ENCODE measurements around the gene GALNT1. TPM values are rescaled to one million over a fixed set of nuclear protein-coding genes. Genes with fewer than 3 reads are reported as not detected.

GALNT1 gene
- polyA plus RNA-seq, 1 donor (not counting 4 experiments of a cell fraction or from before 2014, with no cell fraction given), result 69.4 TPM

GRCh38 chr18:35715139-35715538 is 133.6 kb downstream of the GALNT1 start:
- no peak overlapping the region for H3K9ac ChIP-seq (ENCODE audit: control insufficient read depth, extremely low read depth, insufficient read depth, low read length)

GRCh38 chr18:35716169-35716831 is 134.8 kb downstream of the GALNT1 start:
- no peak overlapping the region for H3K4me2 ChIP-seq (ENCODE audit: control insufficient read depth, extremely low read depth, insufficient read depth, low read depth, low read length)
- H3K27ac ChIP-seq (ENCODE audit: control insufficient read depth, insufficient read depth, low read length), result no peak overlapping the region
- TF ChIP-seq CTCF (optimal IDR thresholded peaks at IDR 0.05 in 1 of 3, IDR thresholded peaks at IDR 0.05 in 1 of 3, conservative IDR thresholded peaks at IDR 0.05 in 1 of 3; ENCODE audit: extremely low read depth in 1 of 3, insufficient read depth in 2 of 3, low read length in 3 of 3) (no peak), EZH2 (IDR thresholded peaks at IDR 0.05; ENCODE audit: low read length) (no peak)
- H3K9me1 ChIP-seq (ENCODE audit: control insufficient read depth, extremely low read depth, insufficient read depth, low read length), result no peaks in the 10 kb centered on the region
- H3K79me2 ChIP-seq (ENCODE audit: control insufficient read depth, insufficient read depth, low read length), result no peaks in the 10 kb centered on the region
- peaks cover 2% of the 10 kb centered on the region for H3K27me3 ChIP-seq (ENCODE audit: control insufficient read depth, extremely low read depth, insufficient read depth, low read length)
- H4K20me1 ChIP-seq (ENCODE audit: control insufficient read depth, extremely low read depth, insufficient read depth, low read length), result no peaks in the 10 kb centered on the region
- H3K4me3 ChIP-seq (ENCODE audit: control insufficient read depth in 2 of 3, extremely low read depth in 1 of 3, insufficient read depth in 2 of 3, low read depth in 1 of 3, low read length in 3 of 3), result no peak overlapping the region
- H3K9ac ChIP-seq (ENCODE audit: control insufficient read depth, extremely low read depth, insufficient read depth, low read length), result no peak overlapping the region
- H2AFZ ChIP-seq (ENCODE audit: control insufficient read depth, low read length), result no peak overlapping the region
- FAIRE-seq (no peak), DNase-seq (ENCODE audit: low read depth, low spot score) (no peak)
- dilution Hi-C loops (cut with MboI; ENCODE audit: extremely low pct_ligation_motif_present, low sequenced_read_pairs), result no loop called here
- H3K36me3 ChIP-seq (ENCODE audit: control insufficient read depth in 2 of 2, extremely low read depth in 1 of 2, insufficient read depth in 2 of 2, low read length in 2 of 2), result no peaks in the 10 kb centered on the region
- no peaks in the 10 kb centered on the region for H3K4me1 ChIP-seq (ENCODE audit: control insufficient read depth, extremely low read depth, insufficient read depth, low read length)
- no peaks in the 10 kb centered on the region for H3K9me3 ChIP-seq (ENCODE audit: control insufficient read depth, low read depth, low read length)

More at GRCh38 chr18:35715139-35715538, 133.6 kb downstream of the GALNT1 start:
- Histone ChIP-seq H4K20me1 (ENCODE audit: control insufficient read depth, extremely low read depth, insufficient read depth, low read length) (no peaks in the 10 kb centered on the region), H3K4me1 (ENCODE audit: control insufficient read depth, extremely low read depth, insufficient read depth, low read length) (no peaks in the 10 kb centered on the region), H2AFZ (ENCODE audit: control insufficient read depth, low read length) (no peak overlapping the region), H3K27me3 (ENCODE audit: control insufficient read depth, extremely low read depth, insufficient read depth, low read length) (no peaks in the 10 kb centered on the region), H3K36me3 (ENCODE audit: control insufficient read depth in 2 of 2, extremely low read depth in 1 of 2, insufficient read depth in 2 of 2, low read length in 2 of 2) (no peaks in the 10 kb centered on the region), H3K79me2 (ENCODE audit: control insufficient read depth, insufficient read depth, low read length) (no peaks in the 10 kb centered on the region), H3K9me3 (ENCODE audit: control insufficient read depth, low read depth, low read length) (no peaks in the 10 kb centered on the region), H3K9me1 (ENCODE audit: control insufficient read depth, extremely low read depth, insufficient read depth, low read length) (no peaks in the 10 kb centered on the region), H3K27ac (ENCODE audit: control insufficient read depth, insufficient read depth, low read length) (no peak overlapping the region), H3K4me3 (ENCODE audit: control insufficient read depth in 2 of 3, extremely low read depth in 1 of 3, insufficient read depth in 2 of 3, low read depth in 1 of 3, low read length in 3 of 3) (no peak overlapping the region), H3K4me2 (ENCODE audit: control insufficient read depth, extremely low read depth, insufficient read depth, low read depth, low read length) (no peak overlapping the region)
- dilution Hi-C loops (cut with MboI; ENCODE audit: extremely low pct_ligation_motif_present, low sequenced_read_pairs), result no loop called here
- DNase-seq (ENCODE audit: low read depth, low spot score) (no peak), FAIRE-seq (no peak)
- TF ChIP-seq EZH2 (IDR thresholded peaks at IDR 0.05; ENCODE audit: low read length), result no peak

DNA sequence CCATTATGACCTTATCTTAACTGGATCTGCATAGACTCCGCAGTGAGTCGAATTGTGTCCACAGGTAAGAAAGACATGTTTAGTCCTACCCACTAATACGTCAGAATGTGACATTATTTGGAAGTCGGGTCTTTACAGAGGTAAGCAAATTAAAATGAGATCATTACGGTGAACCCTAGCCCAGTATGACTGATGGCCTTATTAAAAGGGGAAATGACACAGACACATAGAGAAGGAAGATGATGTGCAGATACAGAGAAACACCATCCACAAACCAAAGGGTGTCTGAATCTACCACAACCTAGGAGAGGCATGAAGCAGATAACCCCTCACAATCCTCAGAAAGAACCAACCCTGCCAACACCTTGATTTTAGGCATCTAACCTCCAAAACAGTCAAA is 135.6 kb downstream of the GALNT1 start:
- Histone ChIP-seq H3K4me2 (ENCODE audit: control insufficient read depth, extremely low read depth, insufficient read depth, low read depth, low read length) (no peak overlapping the region), H3K79me2 (ENCODE audit: control insufficient read depth, insufficient read depth, low read length) (no peaks in the 10 kb centered on the region), H3K27ac (ENCODE audit: control insufficient read depth, insufficient read depth, low read length) (no peak overlapping the region), H3K9me3 (ENCODE audit: control insufficient read depth, low read depth, low read length) (no peaks in the 10 kb centered on the region), H3K4me1 (ENCODE audit: control insufficient read depth, extremely low read depth, insufficient read depth, low read length) (no peaks in the 10 kb centered on the region), H3K9ac (ENCODE audit: control insufficient read depth, extremely low read depth, insufficient read depth, low read length) (no peak overlapping the region), H3K36me3 (ENCODE audit: control insufficient read depth in 2 of 2, extremely low read depth in 1 of 2, insufficient read depth in 2 of 2, low read length in 2 of 2) (no peaks in the 10 kb centered on the region), H4K20me1 (ENCODE audit: control insufficient read depth, extremely low read depth, insufficient read depth, low read length) (no peaks in the 10 kb centered on the region), H3K27me3 (ENCODE audit: control insufficient read depth, extremely low read depth, insufficient read depth, low read length) (peaks cover 6% of the 10 kb centered on the region), H2AFZ (ENCODE audit: control insufficient read depth, low read length) (no peak overlapping the region), H3K4me3 (ENCODE audit: control insufficient read depth in 2 of 3, extremely low read depth in 1 of 3, insufficient read depth in 2 of 3, low read depth in 1 of 3, low read length in 3 of 3) (no peak overlapping the region), H3K9me1 (ENCODE audit: control insufficient read depth, extremely low read depth, insufficient read depth, low read length) (no peaks in the 10 kb centered on the region)
- FAIRE-seq, result no peak
- DNase-seq (ENCODE audit: low read depth, low spot score), result no peak
- dilution Hi-C loops (cut with MboI; ENCODE audit: extremely low pct_ligation_motif_present, low sequenced_read_pairs), result no loop called here
- TF ChIP-seq CTCF (optimal IDR thresholded peaks at IDR 0.05 in 1 of 3, IDR thresholded peaks at IDR 0.05 in 1 of 3, conservative IDR thresholded peaks at IDR 0.05 in 1 of 3; ENCODE audit: extremely low read depth in 1 of 3, insufficient read depth in 2 of 3, low read length in 3 of 3) (no peak), EZH2 (IDR thresholded peaks at IDR 0.05; ENCODE audit: low read length) (no peak)

Measured in keratinocyte (primary cell).